A549 (cell line): Measurements from ENCODE around the gene NEK9. TPM values are rescaled to one million over a fixed set of nuclear protein-coding genes. Genes with fewer than 3 reads are reported as not detected.

Source experiments
- ATAC-seq, 2 experiments: fragments of 200-7000 bp in 1 of 2; fragments of >200 bp in 1 of 2; cut with Nextera tagmentation in 1 of 2; cut with Tn5 transposase in 1 of 2; 3 replicates each; pipeline versions ENCODE4 v1.8.0 to v1.9.1; 2018 to 2020; ENCODE audit warnings: mild to moderate bottlenecking in 1 of 2, moderate library complexity in 1 of 2
- CTCF ChIA-PET: fragments of 300-600 bp; sonication (Branson Sonifier 250); formaldehyde crosslinking; extraction: SDS; loops from one replicate; lab custom pipeline; 2021; ENCODE audit warnings: antibody characterized with exemption, inconsistent platforms; lab: Yijun Ruan, JAX
- POLR2A ChIA-PET: fragments of 350-600 bp; formaldehyde crosslinking; extraction: SDS; loops from one replicate; lab custom pipeline; 2021; ENCODE audit warnings: antibody characterized with exemption, inconsistent platforms; lab: Yijun Ruan, JAX
- DNase-seq, 2 experiments: peaks; one replicate each; pipeline versions ENCODE4 v3.0.0 to v3.0.0-alpha.2; 2011 to 2016; ENCODE audit warnings: low read depth in 1 of 2, low spot score in 1 of 2
- FAIRE-seq: peaks from 2 replicates; lab custom pipeline; 2011; peaks lifted over from hg19 to GRCh38; lab: Jason Lieb, UNC
- H3K27ac ChIP-seq, 2 experiments: fragments of >200 bp; sonication (Bioruptor Twin); formaldehyde crosslinking; 3 replicates each; pipeline ENCODE4 v1.5.1; 2016 to 2017
- H3K4me1 ChIP-seq: fragments of >200 bp; sonication (Bioruptor Twin); formaldehyde crosslinking; 3 replicates; pipeline ENCODE4 v1.6.1; 2016
- H3K4me2 ChIP-seq: fragments of >200 bp; sonication (Bioruptor Twin); formaldehyde crosslinking; 3 replicates; pipeline ENCODE4 v1.6.1; 2016
- H3K4me3 ChIP-seq: fragments of >200 bp; sonication (Bioruptor Twin); formaldehyde crosslinking; 3 replicates; pipeline ENCODE4 v1.5.1; 2016
- H3K9me3 ChIP-seq: fragments of >200 bp; sonication (Bioruptor Twin); formaldehyde crosslinking; 3 replicates; pipeline ENCODE4 v1.6.1; 2016
- BHLHE40 ChIP-seq: IDR thresholded peaks from 2 replicates; pipeline ENCODE4 v1.6.1; 2012; ENCODE audit warnings: low read depth, low read length, inconsistent platforms
- CBX2 ChIP-seq: fragments of 200-600 bp; sonication (generic); IDR thresholded peaks from 2 replicates; pipeline ENCODE4 v1.6.1; 2016; ENCODE audit warnings: low read depth, mild to moderate bottlenecking, borderline replicate concordance
- E2F6 ChIP-seq: IDR thresholded peaks from 2 replicates; pipeline ENCODE4 v1.6.1; 2012; ENCODE audit warnings: low read depth, borderline replicate concordance
- EHF ChIP-seq: fragments of 250-450 bp; sonication (Bioruptor Pico); IDR thresholded peaks from 2 replicates; pipeline ENCODE4 v1.5.0; 2020; ENCODE audit warnings: mild to moderate bottlenecking
- ELK1 ChIP-seq: fragments of 150-350 bp; IDR thresholded peaks from 2 replicates; pipeline ENCODE4 v1.6.1; 2014; ENCODE audit warnings: low read depth, mild to moderate bottlenecking, low read length
- FOSB ChIP-seq: fragments of 250-450 bp; sonication (Bioruptor Pico); IDR thresholded peaks from 2 replicates; pipeline ENCODE4 v1.5.0; 2020; ENCODE audit warnings: mild to moderate bottlenecking, moderate library complexity
- FOSL2 ChIP-seq, 2 experiments: fragments of 450-650 bp in 1 of 2; fragments of >200 bp in 1 of 2; sonication (Bioruptor Twin) in 1 of 2; formaldehyde crosslinking; IDR thresholded peaks; 2 replicates each; pipeline versions ENCODE4 v1.5.0 to v1.6.1; 2016 to 2020; ENCODE audit warnings: mild to moderate bottlenecking in 1 of 2, moderate library complexity in 1 of 2
- FOXS1 ChIP-seq: fragments of 250-450 bp; sonication (Bioruptor Pico); IDR thresholded peaks from 2 replicates; pipeline ENCODE4 v1.5.0; 2020; ENCODE audit warnings: mild to moderate bottlenecking, moderate library complexity
- GATA3 ChIP-seq: IDR thresholded peaks from 2 replicates; pipeline ENCODE4 v1.6.1; 2012; ENCODE audit warnings: borderline replicate concordance
- HDAC2 ChIP-seq: fragments of 200-600 bp; sonication (generic); IDR thresholded peaks from 2 replicates; pipeline ENCODE4 v1.6.1; 2016
- HOXA7 ChIP-seq: fragments of 250-450 bp; sonication (Bioruptor Pico); IDR thresholded peaks from 2 replicates; pipeline ENCODE4 v1.5.0; 2020; ENCODE audit warnings: mild to moderate bottlenecking, moderate library complexity
- JUN ChIP-seq, 2 experiments: fragments of >200 bp; sonication (Bioruptor Twin); formaldehyde crosslinking; IDR thresholded peaks; 2 replicates in 1 of 2; 3 replicates in 1 of 2; pipeline ENCODE4 v1.6.1; 2016 to 2017
- JUNB ChIP-seq: fragments of >200 bp; sonication (Bioruptor Twin); formaldehyde crosslinking; IDR thresholded peaks from 2 replicates; pipeline ENCODE4 v1.6.1; 2016
- KDM1A ChIP-seq: fragments of 200-600 bp; sonication (generic); IDR thresholded peaks from 2 replicates; pipeline ENCODE4 v1.6.1; 2016; ENCODE audit warnings: low read depth, mild to moderate bottlenecking
- MAZ ChIP-seq: fragments of 150-350 bp; IDR thresholded peaks from 2 replicates; pipeline ENCODE4 v1.6.1; 2014; ENCODE audit warnings: antibody characterized with exemption, low read depth, low read length, borderline replicate concordance
- NPAS2 ChIP-seq: fragments of 250-450 bp; sonication (Bioruptor Pico); IDR thresholded peaks from 2 replicates; pipeline ENCODE4 v1.8.0; 2022; ENCODE audit warnings: mild to moderate bottlenecking, moderate library complexity, borderline replicate concordance
- POLR2A ChIP-seq: IDR thresholded peaks from 2 replicates; pipeline ENCODE4 v1.6.1; 2012; ENCODE audit warnings: mild to moderate bottlenecking, low read length
- RAD21 ChIP-seq, 2 experiments: fragments of >200 bp in 1 of 2; sonication (Bioruptor Twin) in 1 of 2; formaldehyde crosslinking in 1 of 2; IDR thresholded peaks in 1 of 2; conservative IDR thresholded peaks in 1 of 2; 2 replicates in 1 of 2; 3 replicates in 1 of 2; pipeline ENCODE4 v1.6.1; 2012 to 2018; ENCODE audit warnings: inconsistent platforms in 1 of 2
- RARB ChIP-seq: fragments of 250-450 bp; sonication (Bioruptor Pico); IDR thresholded peaks from 2 replicates; pipeline ENCODE4 v1.8.0; 2021; ENCODE audit warnings: mild to moderate bottlenecking, moderate library complexity
- TFCP2L1 ChIP-seq: fragments of 250-450 bp; sonication (Bioruptor Pico); IDR thresholded peaks from 2 replicates; pipeline ENCODE4 v1.5.0; 2021; ENCODE audit warnings: mild to moderate bottlenecking
- WGBS: methylation state at CpG from one replicate; pipeline ENCODE4 v1.1.6; 2017; ENCODE audit errors: missing lambda C conversion rate; 5-methylcytosine and 5-hydroxymethylcytosine counted together
- polyA plus RNA-seq, 4 experiments: library from polyadenylated mRNA; depleted of rRNA in 3 of 4; stranded (reverse); fragments of >200 nt; fragmentation: RNase III in 1 of 4; extraction: RNeasy Plus Mini Kit Qiagen cat#74134 plus additional on column Dnase treatment in 1 of 4; gene quantifications; 2 replicates in 3 of 4; 3 replicates in 1 of 4; pipeline ENCODE4 v1.2.3, GENCODE V29; 2011 to 2017
- TF ChIP-seq, protein P1 (sequence below): fragments of 200-600 bp; sonication (generic); IDR thresholded peaks from 2 replicates; pipeline ENCODE4 v1.6.1; 2016; ENCODE audit warnings: antibody characterized with exemption, mild to moderate bottlenecking, moderate library complexity
- TF ChIP-seq, protein P2 (sequence below): fragments of >200 bp; sonication (Bioruptor Twin); formaldehyde crosslinking; IDR thresholded peaks from 3 replicates; pipeline ENCODE4 v1.6.1; 2016
- TF ChIP-seq, protein P3 (sequence below): IDR thresholded peaks from 2 replicates; pipeline ENCODE4 v1.6.1; 2012

The NEK9 gene
- polyA plus RNA-seq, 2 of the 4 experiments (the other 2 are of a cell fraction), result 49.4 to 75.9 TPM

GRCh38 chr14:75143761-75144527 lies 17.1 kb upstream of the NEK9 start:
- Histone ChIP-seq H3K4me1 (no peaks in the 10 kb centered on the region), H3K4me2 (no peak overlapping the region), H3K9me3 (no peaks in the 10 kb centered on the region), H3K27ac (no peak overlapping the region), H3K4me3 (no peak overlapping the region)
- POLR2A ChIA-PET, result no interaction called here
- DNase-seq (no peak), FAIRE-seq (no peak), ATAC-seq (no peak)
- 87% methylated on average over 9 of the region's 9 CpGs for WGBS
- CTCF ChIA-PET, result interaction anchor here (0.5 to 14.3 kb wide), 11 partner anchors 9 to 417 kb away, joined by 3 to 224 read pairs (median 4); no protein-coding TSS in a partner anchor
- TF ChIP-seq KDM1A (no peak), RARB (CRISPR knock-in tag) (no peak), JUN (IDR thresholded peaks at IDR 0.05) (no peak), RAD21 (conservative IDR thresholded peaks at IDR 0.05 in 1 of 2, IDR thresholded peaks at IDR 0.05 in 1 of 2) (no peak), E2F6 (no peak), TFCP2L1 (no peak)
- TF ChIP-seq, protein P1, sequence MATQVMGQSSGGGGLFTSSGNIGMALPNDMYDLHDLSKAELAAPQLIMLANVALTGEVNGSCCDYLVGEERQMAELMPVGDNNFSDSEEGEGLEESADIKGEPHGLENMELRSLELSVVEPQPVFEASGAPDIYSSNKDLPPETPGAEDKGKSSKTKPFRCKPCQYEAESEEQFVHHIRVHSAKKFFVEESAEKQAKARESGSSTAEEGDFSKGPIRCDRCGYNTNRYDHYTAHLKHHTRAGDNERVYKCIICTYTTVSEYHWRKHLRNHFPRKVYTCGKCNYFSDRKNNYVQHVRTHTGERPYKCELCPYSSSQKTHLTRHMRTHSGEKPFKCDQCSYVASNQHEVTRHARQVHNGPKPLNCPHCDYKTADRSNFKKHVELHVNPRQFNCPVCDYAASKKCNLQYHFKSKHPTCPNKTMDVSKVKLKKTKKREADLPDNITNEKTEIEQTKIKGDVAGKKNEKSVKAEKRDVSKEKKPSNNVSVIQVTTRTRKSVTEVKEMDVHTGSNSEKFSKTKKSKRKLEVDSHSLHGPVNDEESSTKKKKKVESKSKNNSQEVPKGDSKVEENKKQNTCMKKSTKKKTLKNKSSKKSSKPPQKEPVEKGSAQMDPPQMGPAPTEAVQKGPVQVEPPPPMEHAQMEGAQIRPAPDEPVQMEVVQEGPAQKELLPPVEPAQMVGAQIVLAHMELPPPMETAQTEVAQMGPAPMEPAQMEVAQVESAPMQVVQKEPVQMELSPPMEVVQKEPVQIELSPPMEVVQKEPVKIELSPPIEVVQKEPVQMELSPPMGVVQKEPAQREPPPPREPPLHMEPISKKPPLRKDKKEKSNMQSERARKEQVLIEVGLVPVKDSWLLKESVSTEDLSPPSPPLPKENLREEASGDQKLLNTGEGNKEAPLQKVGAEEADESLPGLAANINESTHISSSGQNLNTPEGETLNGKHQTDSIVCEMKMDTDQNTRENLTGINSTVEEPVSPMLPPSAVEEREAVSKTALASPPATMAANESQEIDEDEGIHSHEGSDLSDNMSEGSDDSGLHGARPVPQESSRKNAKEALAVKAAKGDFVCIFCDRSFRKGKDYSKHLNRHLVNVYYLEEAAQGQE, result no peak
- TF ChIP-seq, protein P2, sequence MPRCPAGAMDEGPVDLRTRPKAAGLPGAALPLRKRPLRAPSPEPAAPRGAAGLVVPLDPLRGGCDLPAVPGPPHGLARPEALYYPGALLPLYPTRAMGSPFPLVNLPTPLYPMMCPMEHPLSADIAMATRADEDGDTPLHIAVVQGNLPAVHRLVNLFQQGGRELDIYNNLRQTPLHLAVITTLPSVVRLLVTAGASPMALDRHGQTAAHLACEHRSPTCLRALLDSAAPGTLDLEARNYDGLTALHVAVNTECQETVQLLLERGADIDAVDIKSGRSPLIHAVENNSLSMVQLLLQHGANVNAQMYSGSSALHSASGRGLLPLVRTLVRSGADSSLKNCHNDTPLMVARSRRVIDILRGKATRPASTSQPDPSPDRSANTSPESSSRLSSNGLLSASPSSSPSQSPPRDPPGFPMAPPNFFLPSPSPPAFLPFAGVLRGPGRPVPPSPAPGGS, result no peak

DNA sequence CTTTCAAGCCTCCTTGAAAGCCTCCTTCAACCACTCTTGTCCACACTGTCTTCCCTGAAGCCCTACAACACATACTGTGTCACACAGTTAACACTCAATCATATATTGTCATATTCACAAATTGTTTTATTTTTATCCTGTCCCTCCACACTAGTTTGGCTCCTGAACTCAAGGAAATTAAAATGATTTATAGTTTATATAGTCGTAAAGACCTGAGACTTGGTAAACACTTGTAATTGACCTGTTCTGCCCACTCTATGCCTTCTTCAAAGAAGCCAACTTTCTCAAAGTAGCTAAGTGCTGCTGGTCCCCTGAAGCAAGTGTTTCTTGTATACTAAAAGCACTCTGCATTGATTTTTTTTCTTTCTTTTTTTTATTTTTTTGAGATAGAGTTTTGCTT lies 15.6 kb upstream of the NEK9 start:
- no peak for DNase-seq
- POLR2A ChIA-PET, result no interaction called here
- ATAC-seq, result peak in 1 of 2 experiments; percentile 36; a peak in 2 of 6 replicates
- CTCF ChIA-PET, result interaction anchor here (1.2 to 14.3 kb wide), 4 partner anchors 11 to 167 kb away, joined by 3 to 224 read pairs (median 7); no protein-coding TSS in a partner anchor
- Histone ChIP-seq H3K27ac (0 out of 6 replicates have a peak overlapping the region, but pooled peaks of 1 of the 2 experiments have one; percentile 17), H3K4me2 (no peak overlapping the region), H3K4me1 (no peaks in the 10 kb centered on the region), H3K4me3 (no peak overlapping the region), H3K9me3 (no peaks in the 10 kb centered on the region)
- WGBS, result 73% methylated on average over 1 of the region's 1 CpG
- FAIRE-seq, result no peak
- TF ChIP-seq ELK1, result no peak
- TF ChIP-seq, protein P1, result no peak
- no peak for TF ChIP-seq NPAS2 (CRISPR knock-in tag)
- no peak for TF ChIP-seq BHLHE40
- TF ChIP-seq HOXA7 (CRISPR knock-in tag), result no peak
- TF ChIP-seq HDAC2, result no peak
- TF ChIP-seq POLR2A, result no peak
- no peak for TF ChIP-seq FOSB (CRISPR knock-in tag)
- TF ChIP-seq GATA3, result no peak
- TF ChIP-seq FOSL2 (IDR thresholded peaks at IDR 0.05), result no peak
- no peak for TF ChIP-seq FOSL2 (CRISPR knock-in tag; IDR thresholded peaks at IDR 0.05)
- TF ChIP-seq FOXS1 (CRISPR knock-in tag), result no peak
- TF ChIP-seq, protein P3, sequence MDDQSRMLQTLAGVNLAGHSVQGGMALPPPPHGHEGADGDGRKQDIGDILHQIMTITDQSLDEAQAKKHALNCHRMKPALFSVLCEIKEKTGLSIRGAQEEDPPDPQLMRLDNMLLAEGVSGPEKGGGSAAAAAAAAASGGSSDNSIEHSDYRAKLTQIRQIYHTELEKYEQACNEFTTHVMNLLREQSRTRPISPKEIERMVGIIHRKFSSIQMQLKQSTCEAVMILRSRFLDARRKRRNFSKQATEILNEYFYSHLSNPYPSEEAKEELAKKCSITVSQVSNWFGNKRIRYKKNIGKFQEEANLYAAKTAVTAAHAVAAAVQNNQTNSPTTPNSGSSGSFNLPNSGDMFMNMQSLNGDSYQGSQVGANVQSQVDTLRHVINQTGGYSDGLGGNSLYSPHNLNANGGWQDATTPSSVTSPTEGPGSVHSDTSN, result no peak
- TF ChIP-seq CBX2, result no peak
- no peak for TF ChIP-seq MAZ
- TF ChIP-seq E2F6, result no peak
- no peak for TF ChIP-seq EHF
- no peak for TF ChIP-seq JUNB
